Endothelial cell of umbilical vein (primary cell): ENCODE data around the gene JAZF1. TPM values are rescaled to one million over a fixed set of nuclear protein-coding genes. Genes with fewer than 3 reads are reported as not detected.

Experiments used
- BruUV-seq: library from RNA; stranded (reverse); fragments of 400-500 nt; replicated peaks from 2 replicates; lab custom pipeline; 2021; lab: Mats Ljungman, UMichigan
- CTCF ChIA-PET: fragments of 300-600, 350-600 bp; sonication (Branson Sonifier 250); formaldehyde crosslinking; loops from one replicate; lab custom pipeline; 2021; ENCODE audit warnings: antibody characterized with exemption, inconsistent platforms; lab: Charles Lee
- POLR2A ChIA-PET: fragments of 300-600, 350-600 bp; sonication (Branson Sonifier 250); formaldehyde crosslinking; loops from one replicate; lab custom pipeline; 2021; ENCODE audit warnings: antibody characterized with exemption, inconsistent platforms; lab: Charles Lee
- DNase-seq: peaks from one replicate; pipeline ENCODE4 v3.0.0-alpha.2; 2011; ENCODE audit warnings: low read depth, low spot score
- FAIRE-seq: peaks from 2 replicates; lab custom pipeline; 2011; peaks lifted over from hg19 to GRCh38; lab: Jason Lieb, UNC
- H2AFZ ChIP-seq: 2 replicates; pipeline ENCODE4 v1.6.0; 2012; ENCODE audit warnings: low read depth, low read length, control low read depth, inconsistent platforms
- H3K27ac ChIP-seq: 2 replicates; pipeline ENCODE4 v1.5.1; 2011; ENCODE audit warnings: low read depth, mild to moderate bottlenecking, control low read depth, low read length, moderate library complexity; ENCODE audit not compliant: insufficient read depth
- H3K27me3 ChIP-seq, 2 experiments: 2 replicates each; pipeline versions ENCODE4 v1.6.0 to v1.6.1; 2011; ENCODE audit warnings: low read length in 2 of 2, mixed read lengths in 1 of 2; ENCODE audit not compliant: control insufficient read depth in 2 of 2, insufficient read depth in 2 of 2
- H3K36me3 ChIP-seq, 2 experiments: 2 replicates in 1 of 2; 3 replicates in 1 of 2; pipeline ENCODE4 v1.5.1; 2011; ENCODE audit warnings: low read length in 2 of 2, mild to moderate bottlenecking in 1 of 2, moderate library complexity in 1 of 2; ENCODE audit not compliant: control insufficient read depth in 2 of 2, insufficient read depth in 2 of 2; ENCODE audit errors: extremely low read depth in 1 of 2
- H3K4me1 ChIP-seq: 3 replicates; pipeline ENCODE4 v1.5.1; 2011; ENCODE audit warnings: mild to moderate bottlenecking, low read length; ENCODE audit not compliant: control insufficient read depth, insufficient read depth; ENCODE audit errors: extremely low read depth
- H3K4me2 ChIP-seq: 2 replicates; pipeline ENCODE4 v1.6.1; 2011; ENCODE audit warnings: low read length, control low read depth, mixed read lengths; ENCODE audit not compliant: insufficient read depth
- H3K4me3 ChIP-seq, 3 experiments: fragments of 200-600 bp in 1 of 3; sonication (generic), shearing (Covaris generic) in 1 of 3; replicated peaks in 1 of 3; 2 replicates each; pipeline ENCODE4 v1.5.1; 2011 to 2016; ENCODE audit warnings: control low read depth in 3 of 3, low read length in 3 of 3, mild to moderate bottlenecking in 2 of 3, inconsistent platforms in 1 of 3, low read depth in 1 of 3, moderate library complexity in 1 of 3; ENCODE audit not compliant: insufficient read depth in 1 of 3
- H3K79me2 ChIP-seq: 2 replicates; pipeline ENCODE4 v1.6.0; 2012; ENCODE audit warnings: low read length, inconsistent platforms; ENCODE audit not compliant: control insufficient read depth, insufficient read depth
- H3K9ac ChIP-seq: replicated peaks from 2 replicates; pipeline ENCODE3; 2011; ENCODE audit warnings: low read length, control low read depth; ENCODE audit not compliant: insufficient read depth; ENCODE audit errors: extremely low read depth
- H3K9me1 ChIP-seq: replicated peaks from 3 replicates; pipeline ENCODE4 v1.6.0; 2011; ENCODE audit warnings: mild to moderate bottlenecking, low read length; ENCODE audit not compliant: control insufficient read depth, insufficient read depth; ENCODE audit errors: extremely low read depth
- H3K9me3 ChIP-seq: replicated peaks from 2 replicates; pipeline ENCODE4 v1.5.1; 2012; ENCODE audit warnings: low read length, inconsistent platforms; ENCODE audit not compliant: control insufficient read depth, insufficient read depth
- H4K20me1 ChIP-seq: replicated peaks from 2 replicates; pipeline ENCODE3; 2011; ENCODE audit warnings: mild to moderate bottlenecking, low read length; ENCODE audit not compliant: control insufficient read depth, insufficient read depth; ENCODE audit errors: extremely low read depth
- EZH2 ChIP-seq: IDR thresholded peaks from 2 replicates; pipeline ENCODE4 v1.6.1; 2012; ENCODE audit warnings: borderline replicate concordance, low read depth, mild to moderate bottlenecking, moderate library complexity, low read length, inconsistent platforms; ENCODE audit not compliant: severe bottlenecking
- FOS ChIP-seq: IDR thresholded peaks from 2 replicates; pipeline ENCODE4 v1.6.1; 2011; ENCODE audit warnings: mild to moderate bottlenecking, low read length, moderate library complexity, borderline replicate concordance; ENCODE audit not compliant: insufficient read depth
- GATA2 ChIP-seq: IDR thresholded peaks from 2 replicates; pipeline ENCODE4 v1.7.0; 2011; ENCODE audit warnings: low read depth, mild to moderate bottlenecking, moderate library complexity, mixed read lengths, low read length; ENCODE audit not compliant: insufficient read length, insufficient read depth
- JUN ChIP-seq: IDR thresholded peaks from 2 replicates; pipeline ENCODE4 v1.6.1; 2011; ENCODE audit warnings: borderline replicate concordance, low read depth; ENCODE audit not compliant: insufficient read length, insufficient read depth
- MAX ChIP-seq: IDR thresholded peaks from 2 replicates; pipeline ENCODE4 v1.6.1; 2011; ENCODE audit not compliant: insufficient read depth, insufficient read length
- MYC ChIP-seq: IDR thresholded peaks from one replicate; pipeline ENCODE4 v1.6.1; 2011; ENCODE audit warnings: mild to moderate bottlenecking, low read depth, low read length
- POLR2A ChIP-seq: IDR thresholded peaks from 2 replicates; pipeline ENCODE4 v1.6.1; 2012; ENCODE audit warnings: low read depth, mild to moderate bottlenecking, control low read depth, low read length
- POLR2AphosphoS5 ChIP-seq: IDR thresholded peaks from 2 replicates; pipeline ENCODE4 v1.6.1; 2012; ENCODE audit warnings: low read depth, mild to moderate bottlenecking, control low read depth, low read length, moderate library complexity; ENCODE audit not compliant: insufficient read depth
- dilution Hi-C: fragments of 300-500 bp; cut with MboI; formaldehyde crosslinking; loops from one replicate; pipeline ENCODE4 v1.15.0; 2019; ENCODE audit warnings: low sequenced_read_pairs; ENCODE audit not compliant: extremely low pct_ligation_motif_present
- intact Hi-C: fragments of 100-400 bp; cut with micrococcal nuclease; formaldehyde crosslinking; loops from one replicate; pipeline ENCODE4 v1.10.0; 2022
- polyA plus RNA-seq, 4 experiments: library from polyadenylated mRNA; depleted of rRNA in 3 of 4; stranded (reverse) in 3 of 4; unstranded in 1 of 4; fragments of >200 nt; gene quantifications; 2 replicates each; pipeline versions ENCODE4 v1.2.1 to v1.2.3, GENCODE V29; 2011 to 2012; ENCODE audit warnings: missing spikeins in 1 of 4
- total RNA-seq: library from RNA; stranded (reverse); gene quantifications from 2 replicates; pipeline ENCODE4 v1.2.3, GENCODE V29; 2021
- TF ChIP-seq, protein P1 (sequence below), 2 donors: IDR thresholded peaks; 1 replicate in 1 of 2; 2 replicates in 1 of 2; pipeline ENCODE4 v1.5.1; 2011; ENCODE audit warnings: low read length in 2 of 2, mild to moderate bottlenecking in 2 of 2, moderate library complexity in 2 of 2, control low read depth in 1 of 2, inconsistent platforms in 1 of 2, low read depth in 1 of 2; ENCODE audit not compliant: insufficient read depth in 1 of 2; ENCODE audit errors: extremely low read depth in 1 of 2

The JAZF1 gene
- total and polyA plus RNA-seq, 2 donors (not counting 3 experiments of a cell fraction or from before 2014, with no cell fraction given), result 2.5 to 16.9 TPM

DNA sequence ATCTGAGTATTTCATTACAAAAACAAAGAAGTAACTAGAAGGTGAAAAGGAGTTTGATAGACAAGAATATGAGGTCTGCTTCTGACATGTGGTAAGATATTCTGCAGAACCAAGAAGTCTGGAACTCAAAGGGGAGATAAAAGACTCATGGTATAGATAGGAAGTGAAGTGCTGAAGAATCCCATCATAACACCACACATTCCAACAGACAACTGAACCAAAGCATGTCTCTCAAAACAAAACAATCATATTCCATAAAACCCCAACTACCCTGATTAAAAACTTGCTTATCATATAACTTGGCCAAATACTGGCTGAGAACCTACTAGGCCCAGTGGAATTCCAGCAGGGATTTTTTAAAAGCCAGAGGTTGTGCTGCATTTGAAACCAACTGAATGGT lies 178.7 kb downstream of the JAZF1 start:
- Histone ChIP-seq H3K4me1 (no peaks in the 10 kb centered on the region), H3K27ac (no peak overlapping the region), H3K9me3 (no peaks in the 10 kb centered on the region), H3K9me1 (no peaks in the 10 kb centered on the region), H3K36me3 (no peaks in the 10 kb centered on the region), H3K4me2 (no peak overlapping the region), H2AFZ (no peak overlapping the region), H3K27me3 (no peaks in the 10 kb centered on the region), H3K79me2 (no peaks in the 10 kb centered on the region), H3K4me3 (no peak overlapping the region), H3K9ac (no peak overlapping the region), H4K20me1 (no peaks in the 10 kb centered on the region)
- TF ChIP-seq POLR2A, result no peak
- no peak for TF ChIP-seq JUN
- no peak for TF ChIP-seq FOS
- TF ChIP-seq MAX, result no peak
- no peak for TF ChIP-seq GATA2
- no peak for TF ChIP-seq POLR2AphosphoS5
- TF ChIP-seq MYC, result no peak
- no peak for TF ChIP-seq EZH2
- TF ChIP-seq, protein P1, sequence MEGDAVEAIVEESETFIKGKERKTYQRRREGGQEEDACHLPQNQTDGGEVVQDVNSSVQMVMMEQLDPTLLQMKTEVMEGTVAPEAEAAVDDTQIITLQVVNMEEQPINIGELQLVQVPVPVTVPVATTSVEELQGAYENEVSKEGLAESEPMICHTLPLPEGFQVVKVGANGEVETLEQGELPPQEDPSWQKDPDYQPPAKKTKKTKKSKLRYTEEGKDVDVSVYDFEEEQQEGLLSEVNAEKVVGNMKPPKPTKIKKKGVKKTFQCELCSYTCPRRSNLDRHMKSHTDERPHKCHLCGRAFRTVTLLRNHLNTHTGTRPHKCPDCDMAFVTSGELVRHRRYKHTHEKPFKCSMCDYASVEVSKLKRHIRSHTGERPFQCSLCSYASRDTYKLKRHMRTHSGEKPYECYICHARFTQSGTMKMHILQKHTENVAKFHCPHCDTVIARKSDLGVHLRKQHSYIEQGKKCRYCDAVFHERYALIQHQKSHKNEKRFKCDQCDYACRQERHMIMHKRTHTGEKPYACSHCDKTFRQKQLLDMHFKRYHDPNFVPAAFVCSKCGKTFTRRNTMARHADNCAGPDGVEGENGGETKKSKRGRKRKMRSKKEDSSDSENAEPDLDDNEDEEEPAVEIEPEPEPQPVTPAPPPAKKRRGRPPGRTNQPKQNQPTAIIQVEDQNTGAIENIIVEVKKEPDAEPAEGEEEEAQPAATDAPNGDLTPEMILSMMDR (IDR thresholded peaks at IDR 0.05; ENCODE audit: extremely low read depth in 1 of 2, insufficient read depth in 1 of 2, low read depth in 1 of 2, low read length in 2 of 2), result no peak
- dilution Hi-C loops, result no loop called here
- ChIA-PET CTCF (no interaction called here), POLR2A (no interaction called here)
- FAIRE-seq, result no peak
- no peak for DNase-seq
- BruUV-seq, result no TSS peak
- intact Hi-C loops, result no loop called here
